Upper lobe of right lung (tissue), 1 donor: ENCODE measurements around the gene PPP1R3F. TPM values are rescaled to one million over a fixed set of nuclear protein-coding genes. Genes with fewer than 3 reads are reported as not detected.

Experiments
- ATAC-seq: fragments of 200-7000 bp; cut with Tn5 transposase; one replicate; pipeline ENCODE4 v1.9.1; 2020; ENCODE audit warnings: mild to moderate bottlenecking, moderate library complexity
- DNase-seq: peaks from one replicate; pipeline ENCODE4 v3.0.0-alpha.2; 2020
- H3K27ac ChIP-seq: fragments of 200-600 bp; one replicate; pipeline ENCODE4 v1.8.0; 2022
- H3K27me3 ChIP-seq: fragments of 200-600 bp; one replicate; pipeline ENCODE4 v1.8.0; 2022; ENCODE audit warnings: mild to moderate bottlenecking
- H3K36me3 ChIP-seq: fragments of 200-600 bp; one replicate; pipeline ENCODE4 v1.8.0; 2022
- H3K4me1 ChIP-seq: fragments of 200-600 bp; one replicate; pipeline ENCODE4 v1.8.0; 2022
- H3K4me3 ChIP-seq: fragments of 200-600 bp; one replicate; pipeline ENCODE4 v1.8.0; 2022; ENCODE audit warnings: mild to moderate bottlenecking
- H3K9me3 ChIP-seq: fragments of 200-600 bp; one replicate; pipeline ENCODE4 v1.8.0; 2022
- CTCF ChIP-seq: fragments of 200-600 bp; IDR thresholded peaks from one replicate; pipeline ENCODE4 v1.8.0; 2022; ENCODE audit warnings: antibody characterized with exemption
- intact Hi-C: fragments of 100-400 bp; cut with DNase I; formaldehyde crosslinking; loops from one replicate; pipeline ENCODE4 v1.11.0; 2022
- total RNA-seq: library from RNA; stranded (reverse); fragmentation: NEBNext Ultra II Directional; extraction: Animal tissue kit (Norgen Biotek cat#: 25700); gene quantifications from one replicate; pipeline ENCODE4 v1.2.1, GENCODE V29; 2021
- donor health status: DM: no; HTN: yes; CAD: no; lungs with severe emphysema.

Gene PPP1R3F
- total RNA-seq, 1 donor from 2014 or later = 6.0 TPM

- peaks cover 3% of the 10 kb centered on the region for H3K36me3 ChIP-seq
- TF ChIP-seq CTCF = no peak
- no peak for ATAC-seq
Observed at GRCh38 chrX:49249071-49249470, 20.5 kb upstream of the PPP1R3F start.

GRCh38 chrX:49249616-49250015 lies 20.0 kb upstream of the PPP1R3F start:
- intact Hi-C loops = no loop called here
- Histone ChIP-seq H3K27me3 (no peaks in the 10 kb centered on the region), H3K4me3 (no peak overlapping the region), H3K36me3 (no peaks in the 10 kb centered on the region), H3K27ac (no peak overlapping the region), H3K9me3 (no peaks in the 10 kb centered on the region), H3K4me1 (no peaks in the 10 kb centered on the region)
- DNase-seq = no peak
- TF ChIP-seq CTCF = no peak
- no peak for ATAC-seq

More at GRCh38 chrX:49249071-49249470, 20.5 kb upstream of the PPP1R3F start:
- no peaks in the 10 kb centered on the region for H3K27me3 ChIP-seq
- no peaks in the 10 kb centered on the region for H3K4me1 ChIP-seq
- no peak overlapping the region for H3K4me3 ChIP-seq
- no peak overlapping the region for H3K27ac ChIP-seq
- intact Hi-C loops = no loop called here
- no peaks in the 10 kb centered on the region for H3K9me3 ChIP-seq
- DNase-seq = no peak

- DNase-seq = no peak
- ATAC-seq = no peak
- H3K36me3 ChIP-seq = no peaks in the 10 kb centered on the region
- H3K4me3 ChIP-seq = no peak overlapping the region
- H3K9me3 ChIP-seq = no peaks in the 10 kb centered on the region
- no peaks in the 10 kb centered on the region for H3K27me3 ChIP-seq
- H3K4me1 ChIP-seq = no peaks in the 10 kb centered on the region
- intact Hi-C loops = no loop called here
- no peak overlapping the region for H3K27ac ChIP-seq
- no peak for TF ChIP-seq CTCF
Observed at GRCh38 chrX:49250066-49250465, 19.5 kb upstream of the PPP1R3F start.

- Histone ChIP-seq H3K4me3 (no peak overlapping the region), H3K27me3 (no peaks in the 10 kb centered on the region), H3K27ac (no peak overlapping the region), H3K4me1 (no peaks in the 10 kb centered on the region), H3K36me3 (no peaks in the 10 kb centered on the region), H3K9me3 (no peaks in the 10 kb centered on the region)
- DNase-seq (no peak), ATAC-seq (no peak)
- intact Hi-C loops = no loop called here
- TF ChIP-seq CTCF = no peak
Observed at GRCh38 chrX:49250578-49250977, 19.0 kb upstream of the PPP1R3F start.

- Histone ChIP-seq H3K9me3 (no peaks in the 10 kb centered on the region), H3K4me1 (no peaks in the 10 kb centered on the region), H3K4me3 (no peak overlapping the region), H3K27ac (no peak overlapping the region), H3K27me3 (no peaks in the 10 kb centered on the region), H3K36me3 (no peaks in the 10 kb centered on the region)
- ATAC-seq = no peak
- no peak for TF ChIP-seq CTCF
- intact Hi-C loops = no loop called here
- DNase-seq = no peak
Observed at GRCh38 chrX:49251325-49251724, 18.3 kb upstream of the PPP1R3F start.

GRCh38 chrX:49254639-49255038 lies 15.0 kb upstream of the PPP1R3F start:
- no peak overlapping the region for H3K27ac ChIP-seq
- H3K27me3 ChIP-seq = no peaks in the 10 kb centered on the region
- ATAC-seq (no peak), DNase-seq (no peak)
- intact Hi-C loops = no loop called here
- no peaks in the 10 kb centered on the region for H3K36me3 ChIP-seq
- no peaks in the 10 kb centered on the region for H3K4me1 ChIP-seq
- H3K4me3 ChIP-seq = no peak overlapping the region
- TF ChIP-seq CTCF = no peak
- H3K9me3 ChIP-seq = no peaks in the 10 kb centered on the region
